Psoas muscle (tissue), 8 donors: ENCODE measurements around the gene MLLT10. TPM values are rescaled to one million over a fixed set of nuclear protein-coding genes. Genes with fewer than 3 reads are reported as not detected.
A peak's percentile ranks its signal among the peaks of the same experiment; 100 is the strongest.

Experiments
- ATAC-seq, 4 donors: fragments of 200-7000 bp; cut with Tn5 transposase; one replicate each; pipeline ENCODE4 v1.9.1; 2020; ENCODE audit warnings: moderate library complexity in 3 of 4, mild to moderate bottlenecking in 2 of 4
- DNase-seq, 2 donors: peaks; one replicate each; pipeline ENCODE4 v3.0.0-alpha.2; 2020
- H3K27ac ChIP-seq: fragments of 200-600 bp; one replicate; pipeline ENCODE4 v1.8.0; 2022
- H3K27me3 ChIP-seq, 3 donors: fragments of 200-600 bp in 1 of 3; one replicate each; pipeline versions ENCODE4 v1.6.1 to v1.8.0; 2013 to 2022; ENCODE audit warnings: low read length in 2 of 3, mild to moderate bottlenecking in 2 of 3, moderate library complexity in 1 of 3; ENCODE audit not compliant: insufficient read depth in 3 of 3
- H3K36me3 ChIP-seq, 2 donors: fragments of 200-600 bp in 1 of 2; one replicate each; pipeline versions ENCODE4 v1.6.1 to v1.8.0; 2013 to 2022; ENCODE audit warnings: low read depth in 1 of 2, mild to moderate bottlenecking in 1 of 2, moderate library complexity in 1 of 2; ENCODE audit not compliant: insufficient read depth in 1 of 2
- H3K4me1 ChIP-seq: fragments of 200-600 bp; one replicate; pipeline ENCODE4 v1.8.0; 2022
- H3K4me3 ChIP-seq: fragments of 200-600 bp; one replicate; pipeline ENCODE4 v1.8.0; 2022; ENCODE audit warnings: mild to moderate bottlenecking
- H3K9me3 ChIP-seq: fragments of 200-600 bp; one replicate; pipeline ENCODE4 v1.8.0; 2022
- CTCF ChIP-seq: fragments of 200-600 bp; IDR thresholded peaks from one replicate; pipeline ENCODE4 v1.8.0; 2022; ENCODE audit warnings: antibody characterized with exemption
- WGBS, 3 donors: extraction: QIAGEN DNeasy Blood & Tissue Kit; methylation state at CpG; one replicate each; pipeline versions ENCODE4 v1.1.6 to v1.1.7; 2013; 5-methylcytosine and 5-hydroxymethylcytosine counted together
- intact Hi-C, 2 donors: fragments of 100-400 bp; cut with DNase I; formaldehyde crosslinking; loops; one replicate each; pipeline versions ENCODE4 v1.11.0 to v1.14.2; 2022
- polyA plus RNA-seq, 3 donors: library from polyadenylated mRNA; stranded (reverse); fragments of 200-250 nt; gene quantifications; one replicate each; pipeline ENCODE4 v1.2.3, GENCODE V29; 2013
- total RNA-seq, 4 donors: library from RNA; stranded (reverse); fragmentation: NEBNext Ultra II Directional in 2 of 4; extraction: Animal tissue kit (Norgen Biotek cat#: 25700) in 2 of 4; gene quantifications; one replicate each; pipeline versions ENCODE4 v1.2.1 to v1.2.4, GENCODE V29; 2021 to 2023
- donor health status: healthy with polysubstance abuse.
- donor health status: DM: no; HTN: no; CAD: no; lungs with moderate emphysema.
- donor health status: Bipolar disorder and iron deficiency.
- donor health status: healthy.
- donor health status: DM: yes; HTN: yes; CAD: no.
- donor health status: DM: no; HTN: no; CAD: no.
- donor health status: DM: no; HTN: no; CAD: no.
- donor health status: DM: yes; HTN: yes; CAD: no.

MLLT10 gene
- total and polyA plus RNA-seq, 7 donors, result 9.6 to 21.1 (median 13.3) TPM

- 81 to 90% (median 81%) methylated on average over 2 of the region's 2 CpGs for WGBS, 3 donors
- ATAC-seq (no peak), DNase-seq (no peak)
- intact Hi-C loops, result no loop called here
- H3K27me3 ChIP-seq, result no peaks in the 10 kb centered on the region
- H3K4me1 ChIP-seq, result peaks cover 6% of the 10 kb centered on the region
- no peak overlapping the region for H3K27ac ChIP-seq
- peaks cover 0 to 4% of the 10 kb centered on the region in 2 donors for H3K36me3 ChIP-seq
- H3K4me3 ChIP-seq, result no peak overlapping the region
- H3K9me3 ChIP-seq, result no peaks in the 10 kb centered on the region
- TF ChIP-seq CTCF, result no peak
These were observed 116.3 kb downstream of the MLLT10 start for GRCh38 chr10:21650353-21650752.

GRCh38 chr10:21655236-21655635 lies 121.2 kb downstream of the MLLT10 start:
- ATAC-seq (no peak), DNase-seq (no peak)
- Histone ChIP-seq H3K36me3 (peaks cover 0 to 4% of the 10 kb centered on the region in 2 donors), H3K4me3 (no peak overlapping the region), H3K27ac (no peak overlapping the region), H3K4me1 (peaks cover 6% of the 10 kb centered on the region), H3K9me3 (no peaks in the 10 kb centered on the region), H3K27me3 (no peaks in the 10 kb centered on the region)
- TF ChIP-seq CTCF, result no peak
- intact Hi-C loops, result no loop called here
- 58 to 68% (median 59%) methylated on average over 3 of the region's 3 CpGs for WGBS, 3 donors

GRCh38 chr10:21655687-21656086 lies 121.7 kb downstream of the MLLT10 start:
- no peak for TF ChIP-seq CTCF
- intact Hi-C loops, result no loop called here
- 91 to 94% (median 93%) methylated on average over 5 of the region's 5 CpGs for WGBS, 3 donors
- Histone ChIP-seq H3K27me3 (no peaks in the 10 kb centered on the region), H3K4me1 (peaks cover 6% of the 10 kb centered on the region), H3K4me3 (no peak overlapping the region), H3K27ac (no peak overlapping the region), H3K9me3 (no peaks in the 10 kb centered on the region), H3K36me3 (peaks cover 0 to 4% of the 10 kb centered on the region in 2 donors)
- ATAC-seq, result no peak
- DNase-seq, result no peak

GRCh38 chr10:21661087-21661486 lies 127.1 kb downstream of the MLLT10 start:
- H3K27me3 ChIP-seq, result no peaks in the 10 kb centered on the region
- H3K36me3 ChIP-seq, result no peaks in the 10 kb centered on the region
- intact Hi-C loops, result no loop called here
- no peak for TF ChIP-seq CTCF
- no peak for ATAC-seq
- H3K4me1 ChIP-seq, result peaks cover 16% of the 10 kb centered on the region
- H3K9me3 ChIP-seq, result no peaks in the 10 kb centered on the region
- no peak overlapping the region for H3K27ac ChIP-seq
- WGBS, 3 donors, result 37 to 43% (median 40%) methylated on average over 1 of the region's 1 CpG
- H3K4me3 ChIP-seq, result no peak overlapping the region
- no peak for DNase-seq

GRCh38 chr10:21661935-21662334 lies 127.9 kb downstream of the MLLT10 start:
- intact Hi-C loops, result no loop called here
- ATAC-seq (no peak), DNase-seq (no peak)
- Histone ChIP-seq H3K27me3 (no peaks in the 10 kb centered on the region), H3K4me3 (no peak overlapping the region), H3K36me3 (no peaks in the 10 kb centered on the region), H3K4me1 (peaks cover 16% of the 10 kb centered on the region), H3K27ac (peak overlapping the region; percentile 60), H3K9me3 (no peaks in the 10 kb centered on the region)
- TF ChIP-seq CTCF, result no peak
- WGBS, 3 donors, result 39 to 52% (median 39%) methylated on average over 3 of the region's 3 CpGs
